Neural progenitor cell (in vitro differentiated cells): Measurements from ENCODE around the gene ZCWPW1.

ENCODE experiments used
- EZH2 ChIP-seq: fragments of 200-600 bp; sonication (generic); IDR thresholded peaks from 2 replicates; pipeline ENCODE4 v1.6.1; 2017; ENCODE audit warnings: antibody characterized with exemption, mild to moderate bottlenecking, moderate library complexity
- EZH2phosphoT487 ChIP-seq: fragments of 200-600 bp; sonication (generic); IDR thresholded peaks from 2 replicates; pipeline ENCODE4 v1.6.1; 2017; ENCODE audit warnings: antibody characterized with exemption
- TF ChIP-seq, protein P1 (sequence below): fragments of 200-600 bp; sonication (generic); IDR thresholded peaks from 2 replicates; pipeline ENCODE4 v1.5.1; 2017; ENCODE audit warnings: antibody characterized with exemption, mild to moderate bottlenecking

DNA sequence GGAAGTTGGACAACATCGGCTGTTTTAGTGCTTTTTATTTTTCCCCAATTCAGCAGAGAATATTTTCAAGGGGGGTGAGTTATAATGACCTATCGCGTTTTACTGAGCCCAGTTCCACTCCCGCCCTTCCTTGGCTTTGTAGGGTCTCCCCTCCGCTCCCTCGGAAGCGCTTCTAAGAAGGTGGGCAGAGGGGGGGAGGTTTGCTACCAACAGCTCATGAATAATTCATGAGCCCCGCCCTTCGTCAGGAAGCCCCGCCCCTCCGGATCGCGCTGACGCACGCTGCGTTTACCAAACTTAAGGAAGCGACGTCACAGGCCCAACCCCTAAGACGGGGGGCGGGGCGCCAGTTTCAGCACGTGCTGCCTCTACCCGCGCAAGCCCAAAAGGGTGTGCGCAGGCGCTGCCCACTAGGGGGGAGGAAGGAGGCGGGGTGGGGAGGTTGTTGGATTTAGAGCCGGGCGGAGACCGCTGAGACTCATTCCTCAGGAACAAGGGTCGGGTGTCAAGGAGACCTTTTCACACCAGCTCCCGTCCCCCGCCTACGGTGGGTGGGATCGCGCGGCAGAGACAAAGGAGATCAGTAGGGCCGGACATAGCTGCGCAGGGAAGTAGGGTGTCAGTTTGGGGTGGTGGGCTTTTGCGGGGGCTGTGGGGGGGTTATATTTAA is 599 bp upstream of the ZCWPW1 start:
- TF ChIP-seq, protein P1, sequence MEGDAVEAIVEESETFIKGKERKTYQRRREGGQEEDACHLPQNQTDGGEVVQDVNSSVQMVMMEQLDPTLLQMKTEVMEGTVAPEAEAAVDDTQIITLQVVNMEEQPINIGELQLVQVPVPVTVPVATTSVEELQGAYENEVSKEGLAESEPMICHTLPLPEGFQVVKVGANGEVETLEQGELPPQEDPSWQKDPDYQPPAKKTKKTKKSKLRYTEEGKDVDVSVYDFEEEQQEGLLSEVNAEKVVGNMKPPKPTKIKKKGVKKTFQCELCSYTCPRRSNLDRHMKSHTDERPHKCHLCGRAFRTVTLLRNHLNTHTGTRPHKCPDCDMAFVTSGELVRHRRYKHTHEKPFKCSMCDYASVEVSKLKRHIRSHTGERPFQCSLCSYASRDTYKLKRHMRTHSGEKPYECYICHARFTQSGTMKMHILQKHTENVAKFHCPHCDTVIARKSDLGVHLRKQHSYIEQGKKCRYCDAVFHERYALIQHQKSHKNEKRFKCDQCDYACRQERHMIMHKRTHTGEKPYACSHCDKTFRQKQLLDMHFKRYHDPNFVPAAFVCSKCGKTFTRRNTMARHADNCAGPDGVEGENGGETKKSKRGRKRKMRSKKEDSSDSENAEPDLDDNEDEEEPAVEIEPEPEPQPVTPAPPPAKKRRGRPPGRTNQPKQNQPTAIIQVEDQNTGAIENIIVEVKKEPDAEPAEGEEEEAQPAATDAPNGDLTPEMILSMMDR: no peak
- TF ChIP-seq EZH2 (no peak), EZH2phosphoT487 (no peak)
